GM19467 (cell line): ENCODE measurements around the gene CCL28.

Experiments
- ATAC-seq: cut with Tn5 transposase; IDR thresholded peaks from one replicate; pipeline ENCODE4 v1.9.1; 2021; ENCODE audit warnings: mild to moderate bottlenecking, moderate library complexity; ENCODE audit not compliant: unreplicated experiment

The CCL28 gene

GRCh38 chr5:43358726-43359125 lies 53.5 kb downstream of the CCL28 start:
- ATAC-seq = no peak

- ATAC-seq = no peak
Observed at GRCh38 chr5:43358301-43358700, 53.9 kb downstream of the CCL28 start.

GRCh38 chr5:43357878-43358281 lies 54.3 kb downstream of the CCL28 start:
- ATAC-seq = no peak

GRCh38 chr5:43357067-43357466 lies 55.1 kb downstream of the CCL28 start:
- no peak for ATAC-seq

GRCh38 chr5:43354774-43355173 lies 57.4 kb downstream of the CCL28 start:
- ATAC-seq = no peak

GRCh38 chr5:43353668-43354067 lies 58.5 kb downstream of the CCL28 start:
- ATAC-seq = no peak

GRCh38 chr5:43352915-43353314 lies 59.3 kb downstream of the CCL28 start:
- no peak for ATAC-seq

- no peak for ATAC-seq
Observed at GRCh38 chr5:43352131-43352530, 60.1 kb downstream of the CCL28 start.

GRCh38 chr5:43348861-43349363 lies 63.3 kb downstream of the CCL28 start:
- ATAC-seq = no peak

- no peak for ATAC-seq
Observed at GRCh38 chr5:43348207-43348606, 64.0 kb downstream of the CCL28 start.

- no peak for ATAC-seq
Observed at GRCh38 chr5:43338862-43339261, 73.3 kb downstream of the CCL28 start.

GRCh38 chr5:43336159-43336558 lies 76.0 kb downstream of the CCL28 start:
- ATAC-seq = no peak

GRCh38 chr5:43335681-43336080 lies 76.5 kb downstream of the CCL28 start:
- no peak for ATAC-seq

GRCh38 chr5:43332401-43332800 lies 79.8 kb downstream of the CCL28 start:
- no peak for ATAC-seq
